Dendritic cell treated with granulocyte-macrophage colony-stimulating factor and Interleukin-4, amounts not matched to agents 40 ng/mL and 50 ng/mL, for 4 days (primary cell): Measurements from ENCODE around the gene OR2S2.
"Not testable (repeated sequence)": the region's sequence is repeated elsewhere in the genome, so short reads cannot be mapped to it uniquely, and the experiment has no call there.

Experiments
- H3K27ac Mint-ChIP-seq: one replicate; pipeline ENCODE4 v1.8.0; 2022; ENCODE audit warnings: mild to moderate bottlenecking, mixed read lengths
- H3K27me3 Mint-ChIP-seq: one replicate; pipeline ENCODE4 v1.8.0; 2022; ENCODE audit warnings: mild to moderate bottlenecking, mixed read lengths
- H3K36me3 Mint-ChIP-seq: one replicate; pipeline ENCODE4 v1.8.0; 2022; ENCODE audit warnings: low read depth, mixed read lengths
- H3K4me1 Mint-ChIP-seq: one replicate; pipeline ENCODE4 v1.8.0; 2022; ENCODE audit warnings: low read depth, mixed read lengths
- H3K4me3 Mint-ChIP-seq: one replicate; pipeline ENCODE4 v1.8.0; 2022; ENCODE audit warnings: mild to moderate bottlenecking, moderate library complexity, mixed read lengths
- H3K9me3 Mint-ChIP-seq: one replicate; pipeline ENCODE4 v1.8.0; 2022; ENCODE audit warnings: mixed read lengths
- intact Hi-C: fragments of 100-400 bp; cut with micrococcal nuclease; formaldehyde crosslinking; loops from one replicate; pipeline ENCODE4 v1.15.0; 2022

The OR2S2 gene, protein sequence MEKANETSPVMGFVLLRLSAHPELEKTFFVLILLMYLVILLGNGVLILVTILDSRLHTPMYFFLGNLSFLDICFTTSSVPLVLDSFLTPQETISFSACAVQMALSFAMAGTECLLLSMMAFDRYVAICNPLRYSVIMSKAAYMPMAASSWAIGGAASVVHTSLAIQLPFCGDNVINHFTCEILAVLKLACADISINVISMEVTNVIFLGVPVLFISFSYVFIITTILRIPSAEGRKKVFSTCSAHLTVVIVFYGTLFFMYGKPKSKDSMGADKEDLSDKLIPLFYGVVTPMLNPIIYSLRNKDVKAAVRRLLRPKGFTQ

DNA sequence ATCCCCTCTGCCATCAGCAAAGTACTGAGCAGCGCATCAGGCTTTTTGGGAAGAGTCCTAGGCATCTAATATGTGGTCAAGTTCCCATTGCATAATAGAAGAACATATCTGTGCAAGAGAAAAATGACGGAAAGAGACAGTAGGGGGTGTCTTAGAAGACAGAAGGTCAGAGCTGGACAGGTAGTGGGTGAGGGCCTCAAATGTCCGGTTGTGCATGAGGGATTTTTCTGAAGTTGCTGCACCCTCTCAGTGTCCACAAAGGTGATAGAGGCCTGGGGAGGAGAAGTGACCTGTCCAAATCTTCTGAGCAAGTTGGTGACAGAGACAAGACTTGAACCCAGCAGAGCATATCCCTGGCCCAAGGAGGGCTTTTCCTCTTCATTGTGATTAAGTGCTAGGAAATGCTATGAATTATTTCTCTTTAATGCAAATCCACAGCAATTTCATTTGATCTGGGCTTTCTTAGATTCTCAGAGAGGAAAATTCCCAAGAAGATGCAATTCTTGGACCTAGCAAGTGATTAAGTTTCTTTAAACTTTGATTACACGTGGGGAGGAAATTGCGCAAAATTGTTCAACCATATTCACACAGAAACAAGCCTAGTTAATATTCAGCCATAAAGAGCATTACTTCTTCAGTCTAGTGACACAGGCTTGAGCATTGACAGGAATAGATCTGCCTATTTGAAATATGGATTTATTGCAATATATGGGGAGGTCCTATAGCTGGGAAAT, at the start of gene OR2S2:
Gene OR2S2, minus strand, starts transcription at position 51 of the 734 bp plus-strand sequence. CDS start 56 bp downstream, outside the sequence.
- Mint-ChIP-seq H3K4me3 (no peak within 1 kb of the TSS), H3K27ac (no peak within 1 kb of the TSS), H3K27me3 (peaks cover 28% of the 10 kb centered on the region), H3K36me3 (no peaks in the 10 kb centered on the region), H3K4me1 (no peaks in the 10 kb centered on the region), H3K9me3 (no peaks in the 10 kb centered on the region)
- intact Hi-C loops = no loop called here

DNA sequence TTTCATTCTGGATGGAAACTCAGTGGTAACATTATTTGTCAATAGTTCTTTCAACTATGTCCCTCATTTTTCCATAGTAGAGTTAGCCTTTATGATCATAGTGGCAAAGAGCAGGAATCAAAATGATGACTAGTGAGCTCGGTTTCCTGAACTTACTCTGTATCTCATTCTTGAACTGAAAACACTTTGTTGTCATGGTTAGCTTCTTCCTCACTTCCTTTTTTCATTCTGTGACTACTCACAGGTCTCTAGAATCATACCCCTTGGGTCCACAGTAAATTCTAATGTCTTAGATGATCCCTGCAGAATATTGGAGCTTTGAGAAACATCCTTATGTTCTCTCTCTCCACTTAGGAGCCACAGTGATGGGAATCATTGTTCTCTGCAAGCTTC, 49.4 kb upstream of the OR2S2 start:
- Mint-ChIP-seq H3K4me1 (peaks cover 23% of the 10 kb centered on the region), H3K27ac (peak overlapping the region; percentile 39), H3K9me3 (peaks cover 12% of the 10 kb centered on the region), H3K4me3 (no peak overlapping the region), H3K27me3 (peaks cover 62% of the 10 kb centered on the region), H3K36me3 (no peaks in the 10 kb centered on the region)
- intact Hi-C loops = no loop called here

DNA sequence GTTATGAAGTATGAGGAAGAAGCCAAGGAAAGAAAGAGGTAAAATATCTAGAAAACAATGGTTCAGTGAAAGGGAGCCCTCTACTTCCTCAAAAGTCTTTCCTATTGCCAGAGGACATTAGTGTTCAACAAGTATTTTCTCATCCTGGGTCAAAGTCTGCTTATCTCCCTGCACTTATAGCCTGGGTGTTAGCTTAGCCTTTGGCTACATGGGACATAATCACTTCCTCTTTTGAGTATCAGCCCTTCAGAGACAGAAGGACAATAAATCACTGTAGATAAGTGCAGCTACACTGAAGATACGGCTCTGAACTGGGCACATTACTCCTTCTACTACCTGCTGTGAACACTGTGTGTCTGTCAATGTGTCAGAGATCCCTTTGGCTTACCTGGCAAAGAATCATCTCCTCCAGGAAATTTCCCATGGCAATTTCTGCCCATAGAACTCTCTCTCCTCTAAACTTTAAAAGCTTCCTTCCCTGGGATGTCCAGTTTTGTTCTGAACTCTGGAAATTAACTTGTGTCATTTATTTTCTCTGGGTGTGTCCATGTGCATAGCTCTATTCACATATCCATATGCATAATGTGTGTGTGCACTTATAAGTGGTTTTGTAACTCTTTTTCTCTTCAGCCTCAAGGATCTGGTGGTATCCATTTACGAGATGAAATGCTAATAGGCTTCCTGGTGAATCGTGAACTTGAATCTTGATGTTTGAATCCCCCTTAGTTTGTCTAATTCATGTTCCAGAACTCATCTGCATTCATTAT, 48.8 kb upstream of the OR2S2 start:
- no peaks in the 10 kb centered on the region for H3K36me3 Mint-ChIP-seq
- no peak overlapping the region for H3K4me3 Mint-ChIP-seq
- intact Hi-C loops = no loop called here
- peaks cover 23% of the 10 kb centered on the region for H3K4me1 Mint-ChIP-seq
- H3K27me3 Mint-ChIP-seq = peaks cover 60% of the 10 kb centered on the region
- peak overlapping the region; percentile 39 for H3K27ac Mint-ChIP-seq
- H3K9me3 Mint-ChIP-seq = peaks cover 12% of the 10 kb centered on the region

DNA sequence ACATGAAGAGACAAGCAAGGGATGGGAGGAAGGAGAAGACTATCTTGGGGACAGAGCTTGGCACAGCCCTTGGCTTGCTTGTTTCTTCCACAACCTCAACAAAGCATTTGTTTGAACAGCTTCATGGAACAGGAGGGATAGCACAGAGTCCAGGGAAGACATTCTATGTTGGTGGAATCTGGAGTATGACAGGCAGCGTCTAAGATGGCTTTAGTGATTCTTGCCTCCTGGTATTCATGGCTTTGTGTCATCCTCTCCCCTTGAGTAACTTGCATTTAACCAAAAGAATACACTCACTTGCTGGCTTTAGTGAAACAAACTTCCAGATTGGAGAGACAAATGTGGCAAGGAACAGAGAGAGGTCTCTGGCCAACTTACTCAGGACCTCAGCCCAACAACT, 47.9 kb upstream of the OR2S2 start:
- intact Hi-C loops = no loop called here
- H3K27ac Mint-ChIP-seq = no peak overlapping the region
- H3K36me3 Mint-ChIP-seq = no peaks in the 10 kb centered on the region
- H3K27me3 Mint-ChIP-seq = peaks cover 53% of the 10 kb centered on the region
- H3K9me3 Mint-ChIP-seq = peaks cover 13% of the 10 kb centered on the region
- H3K4me3 Mint-ChIP-seq = no peak overlapping the region
- H3K4me1 Mint-ChIP-seq = peaks cover 23% of the 10 kb centered on the region

DNA sequence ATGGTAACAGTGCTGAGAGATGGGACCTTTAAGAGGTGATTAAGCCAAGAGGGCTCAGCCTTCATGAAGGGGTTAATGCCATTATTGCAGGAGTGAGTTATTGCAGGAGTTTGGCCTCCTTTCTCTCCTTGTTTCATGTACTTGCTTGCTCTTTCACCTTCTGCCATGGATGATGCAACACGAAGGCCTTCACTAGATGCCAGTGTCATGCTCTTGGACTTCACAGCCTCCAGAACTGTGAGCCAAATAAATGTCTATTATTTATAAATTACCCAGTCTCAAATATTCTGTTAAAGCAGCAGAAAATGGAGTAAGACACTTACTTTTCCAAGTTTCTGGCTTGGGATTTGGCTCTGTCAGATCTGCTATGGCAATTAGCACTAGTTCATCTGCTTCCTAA, 40.4 kb upstream of the OR2S2 start:
- Mint-ChIP-seq H3K27ac (no peak overlapping the region), H3K4me1 (no peaks in the 10 kb centered on the region), H3K27me3 (peaks cover 19% of the 10 kb centered on the region), H3K4me3 (no peak overlapping the region), H3K36me3 (no peaks in the 10 kb centered on the region), H3K9me3 (peaks cover 22% of the 10 kb centered on the region)
- intact Hi-C loops = no loop called here

DNA sequence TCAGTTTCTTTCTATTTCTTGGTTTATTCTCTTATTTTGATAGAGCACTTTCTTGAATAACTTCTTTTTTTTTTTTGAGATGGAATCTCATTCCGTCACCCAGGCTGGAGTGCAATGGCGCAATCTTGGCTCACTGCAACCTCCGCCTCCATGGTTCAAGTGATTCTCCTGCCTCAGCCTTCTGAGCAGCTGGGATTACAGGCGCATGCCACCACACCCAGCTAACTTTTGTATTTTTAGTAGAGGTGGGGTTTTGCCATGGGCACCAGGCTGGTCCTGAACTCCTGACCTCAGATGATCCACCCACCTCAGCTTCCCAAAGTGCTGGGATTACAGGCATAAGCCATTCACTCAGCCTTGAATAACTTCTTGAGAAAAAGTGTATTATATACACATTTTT, 39.1 kb upstream of the OR2S2 start:
- H3K4me1 Mint-ChIP-seq, H3K4me3 Mint-ChIP-seq, H3K27ac Mint-ChIP-seq, intact Hi-C loops, H3K36me3 Mint-ChIP-seq: not testable (repeated sequence)
- Mint-ChIP-seq H3K9me3 (peaks cover 22% of the 10 kb centered on the region), H3K27me3 (peaks cover 13% of the 10 kb centered on the region)

DNA sequence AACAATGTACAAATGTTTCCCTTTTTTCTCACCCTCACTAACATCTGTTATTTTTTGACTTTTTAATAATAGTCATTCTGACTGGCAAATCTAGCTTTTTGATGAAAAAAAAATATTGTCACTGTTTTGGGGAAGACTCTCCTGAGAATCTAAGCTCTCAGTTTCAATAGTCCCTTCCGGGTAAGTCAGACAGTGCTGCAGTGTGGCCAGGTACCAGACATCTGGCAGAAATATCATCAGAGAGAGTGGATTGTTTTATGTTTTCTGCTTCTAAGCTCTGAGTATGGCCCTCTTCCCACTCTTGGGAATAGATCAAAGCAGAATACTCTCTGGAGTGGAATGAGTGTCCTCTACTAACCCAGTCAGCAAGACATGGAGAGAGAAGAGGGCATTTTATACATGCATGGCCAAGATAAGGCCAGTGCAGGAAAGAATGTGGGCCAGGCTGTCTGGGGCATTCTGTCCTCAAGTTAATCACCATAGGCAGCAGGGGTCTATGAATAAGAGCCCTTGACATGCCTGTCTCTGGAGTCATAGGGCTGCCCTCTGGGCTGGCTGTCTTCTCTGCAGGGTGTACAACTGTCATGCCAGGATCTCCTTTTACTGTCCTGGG, 38.5 kb upstream of the OR2S2 start:
- no peak overlapping the region for H3K27ac Mint-ChIP-seq
- H3K36me3 Mint-ChIP-seq = no peaks in the 10 kb centered on the region
- intact Hi-C loops = no loop called here
- no peaks in the 10 kb centered on the region for H3K4me1 Mint-ChIP-seq
- peaks cover 22% of the 10 kb centered on the region for H3K9me3 Mint-ChIP-seq
- H3K4me3 Mint-ChIP-seq = no peak overlapping the region
- peaks cover 15% of the 10 kb centered on the region for H3K27me3 Mint-ChIP-seq

DNA sequence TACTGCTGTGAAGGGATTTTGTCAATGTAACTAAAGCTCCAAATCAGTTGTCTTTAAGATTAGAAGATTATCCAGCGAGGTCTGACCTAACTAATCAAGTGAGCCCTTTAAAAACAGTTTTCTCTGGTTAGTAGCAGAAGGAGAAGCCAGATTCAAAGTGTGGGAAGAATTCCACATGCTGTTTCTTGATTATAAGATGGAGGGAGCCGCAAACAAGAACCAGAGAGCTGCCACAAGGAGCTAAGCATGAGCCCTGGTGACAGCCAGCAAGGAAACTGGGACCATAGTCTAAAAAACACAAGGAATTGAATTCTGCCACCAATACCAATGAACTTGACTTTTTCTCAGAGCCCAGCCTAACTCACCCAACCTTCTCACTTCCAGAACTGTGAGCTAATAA, 37.0 kb upstream of the OR2S2 start:
- Mint-ChIP-seq H3K4me3 (no peak overlapping the region), H3K27ac (no peak overlapping the region), H3K4me1 (no peaks in the 10 kb centered on the region), H3K36me3 (no peaks in the 10 kb centered on the region), H3K27me3 (peaks cover 9% of the 10 kb centered on the region), H3K9me3 (peaks cover 12% of the 10 kb centered on the region)
- intact Hi-C loops = no loop called here

DNA sequence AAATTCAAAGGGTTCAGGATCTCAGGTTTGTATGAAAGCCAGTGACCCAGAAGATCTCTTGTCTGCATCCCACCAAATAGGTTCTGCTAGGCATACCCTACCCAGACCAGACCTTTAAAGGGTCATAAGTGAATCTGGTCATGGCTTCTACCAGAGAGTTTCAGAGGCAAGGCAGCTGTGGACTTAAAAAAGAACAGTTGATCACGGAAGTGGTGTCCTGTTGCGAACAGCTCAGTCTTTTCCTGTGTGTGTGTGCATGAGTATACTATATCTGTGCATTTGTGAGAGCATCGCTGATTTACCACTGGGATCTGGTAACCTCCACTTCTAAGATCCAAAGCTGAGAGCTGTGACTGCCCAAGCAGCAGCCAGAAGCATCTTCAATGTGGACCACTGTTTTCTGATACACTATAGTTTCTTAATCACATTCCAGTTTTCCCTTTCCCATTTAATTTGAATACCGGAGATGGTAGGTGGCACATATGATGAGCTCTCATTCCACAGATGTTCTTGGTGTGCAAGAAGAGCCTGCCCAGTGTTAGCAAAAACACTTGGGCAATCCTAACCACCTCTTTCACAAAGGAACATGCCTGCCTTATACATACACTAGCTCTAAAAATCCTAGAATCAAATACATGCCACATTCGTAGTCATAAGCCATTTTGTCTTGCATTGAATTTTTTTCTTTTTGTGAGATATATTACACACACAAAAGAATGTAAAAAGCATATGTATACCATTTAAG, 36.2 kb upstream of the OR2S2 start:
- Mint-ChIP-seq H3K4me1 (no peaks in the 10 kb centered on the region), H3K27ac (no peak overlapping the region), H3K27me3 (peaks cover 12% of the 10 kb centered on the region), H3K4me3 (no peak overlapping the region), H3K9me3 (peaks cover 12% of the 10 kb centered on the region), H3K36me3 (no peaks in the 10 kb centered on the region)
- intact Hi-C loops = no loop called here

DNA sequence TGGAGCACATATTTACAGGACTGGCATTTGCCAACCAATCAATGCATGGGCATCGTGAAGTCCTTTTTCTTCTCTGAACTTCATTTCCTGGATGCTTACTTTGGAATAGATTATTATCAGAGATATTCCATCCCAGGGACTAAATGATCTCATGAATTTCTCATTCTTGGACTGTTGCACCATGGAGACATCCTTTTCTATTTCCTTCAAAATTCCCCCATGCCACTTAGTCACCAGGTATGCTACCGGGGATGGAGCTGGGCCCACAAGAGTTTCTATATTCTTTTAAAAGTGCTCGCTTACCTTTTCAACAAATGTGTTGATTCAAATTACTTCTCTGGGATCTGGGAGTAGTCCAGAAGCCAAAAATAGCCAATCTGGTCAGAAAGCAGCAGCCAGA, 35.2 kb upstream of the OR2S2 start:
- intact Hi-C loops, H3K4me3 Mint-ChIP-seq, H3K27ac Mint-ChIP-seq, H3K9me3 Mint-ChIP-seq, H3K36me3 Mint-ChIP-seq, H3K4me1 Mint-ChIP-seq: not testable (repeated sequence)
- H3K27me3 Mint-ChIP-seq = peaks cover 12% of the 10 kb centered on the region

DNA sequence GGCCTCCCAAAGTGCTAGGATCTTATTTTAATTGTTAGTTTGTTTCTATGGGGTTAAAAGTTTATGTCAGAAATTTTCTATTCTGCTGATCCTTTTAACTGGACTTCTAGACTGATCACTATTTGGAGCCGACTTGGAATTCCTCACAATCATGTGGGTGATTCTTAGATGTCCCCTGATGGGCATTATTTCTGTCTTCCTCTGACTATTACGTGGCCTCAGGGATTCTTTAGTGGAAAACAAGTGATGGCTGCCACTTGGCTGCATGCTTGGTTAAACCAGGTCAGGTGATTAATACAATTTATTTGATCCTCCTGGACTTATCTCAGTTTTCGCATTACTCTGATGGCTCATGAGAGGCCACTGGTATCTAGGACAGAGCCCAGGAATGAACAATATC, 32.2 kb upstream of the OR2S2 start:
- H3K27me3 Mint-ChIP-seq = peaks cover 19% of the 10 kb centered on the region
- no peaks in the 10 kb centered on the region for H3K4me1 Mint-ChIP-seq

DNA sequence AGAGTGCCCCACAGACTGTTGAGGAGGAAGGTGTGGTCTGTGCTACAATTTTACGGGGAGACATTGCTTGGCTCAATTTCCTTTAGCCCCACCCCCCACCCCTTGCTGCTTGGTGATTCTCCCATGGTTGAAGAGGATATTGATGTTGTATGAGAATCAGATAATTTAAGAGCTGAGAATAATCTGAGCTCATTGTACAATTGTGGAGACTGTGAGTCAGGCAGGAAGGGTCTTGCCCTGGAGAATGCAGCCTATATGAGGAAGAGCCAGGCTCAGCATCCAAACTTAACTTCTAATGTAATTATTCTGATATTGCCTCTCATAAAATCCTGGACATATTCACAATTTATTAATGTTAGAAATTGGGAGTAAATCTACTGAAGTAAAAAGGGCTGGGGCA, 26.1 kb upstream of the OR2S2 start:
- no peaks in the 10 kb centered on the region for H3K4me1 Mint-ChIP-seq
- H3K4me3 Mint-ChIP-seq = no peak overlapping the region
- intact Hi-C loops = no loop called here
- no peak overlapping the region for H3K27ac Mint-ChIP-seq
- peaks cover 42% of the 10 kb centered on the region for H3K27me3 Mint-ChIP-seq
- no peaks in the 10 kb centered on the region for H3K9me3 Mint-ChIP-seq
- no peaks in the 10 kb centered on the region for H3K36me3 Mint-ChIP-seq

More for the DNA sequence above, 32.2 kb upstream of the OR2S2 start:
- Mint-ChIP-seq H3K9me3 (no peaks in the 10 kb centered on the region), H3K36me3 (no peaks in the 10 kb centered on the region), H3K27ac (no peak overlapping the region), H3K4me3 (no peak overlapping the region)
- intact Hi-C loops = no loop called here

DNA sequence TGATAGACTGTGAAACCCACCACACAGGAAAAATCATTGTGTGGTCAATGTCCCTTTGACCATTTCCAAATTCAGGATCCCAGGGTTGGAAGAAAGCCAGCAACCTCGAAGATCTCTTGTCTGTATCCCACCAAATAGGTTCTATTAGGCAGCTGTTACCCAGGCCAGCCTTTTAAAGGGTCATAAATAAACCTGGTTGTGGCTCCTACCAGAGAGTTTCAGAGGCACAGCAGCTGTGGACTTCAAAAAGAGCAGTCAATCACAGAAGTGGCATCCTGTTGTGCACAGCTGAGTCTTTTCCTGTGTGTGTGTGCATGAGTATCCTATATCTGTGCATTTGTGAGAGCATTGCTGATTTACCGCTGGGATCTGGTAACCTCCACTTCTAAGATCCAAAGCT, 23.7 kb upstream of the OR2S2 start:
- intact Hi-C loops = no loop called here
- Mint-ChIP-seq H3K9me3 (no peaks in the 10 kb centered on the region), H3K4me1 (peaks cover 5% of the 10 kb centered on the region), H3K36me3 (no peaks in the 10 kb centered on the region), H3K27me3 (peaks cover 43% of the 10 kb centered on the region), H3K27ac (no peak overlapping the region), H3K4me3 (no peak overlapping the region)
